MM.1S (cell line): ENCODE data around the gene CADM4.

Experiments used
- EZH2 ChIP-seq: fragments of 300-600 bp; sonication (generic); optimal IDR thresholded peaks from 2 replicates; pipeline ENCODE3; 2017; ENCODE audit warnings: low read depth, mild to moderate bottlenecking, antibody characterized with exemption, low read length, mixed read lengths
- EZH2phosphoT487 ChIP-seq: fragments of 300-600 bp; sonication (generic); IDR thresholded peaks from 2 replicates; pipeline ENCODE4 v1.6.1; 2018; ENCODE audit warnings: antibody characterized with exemption, low read length
- TF ChIP-seq, protein P1 (sequence below): fragments of 300-600 bp; sonication (generic); IDR thresholded peaks from 2 replicates; pipeline ENCODE4 v1.5.1; 2016; ENCODE audit warnings: antibody characterized with exemption, low read length, mixed read lengths

DNA sequence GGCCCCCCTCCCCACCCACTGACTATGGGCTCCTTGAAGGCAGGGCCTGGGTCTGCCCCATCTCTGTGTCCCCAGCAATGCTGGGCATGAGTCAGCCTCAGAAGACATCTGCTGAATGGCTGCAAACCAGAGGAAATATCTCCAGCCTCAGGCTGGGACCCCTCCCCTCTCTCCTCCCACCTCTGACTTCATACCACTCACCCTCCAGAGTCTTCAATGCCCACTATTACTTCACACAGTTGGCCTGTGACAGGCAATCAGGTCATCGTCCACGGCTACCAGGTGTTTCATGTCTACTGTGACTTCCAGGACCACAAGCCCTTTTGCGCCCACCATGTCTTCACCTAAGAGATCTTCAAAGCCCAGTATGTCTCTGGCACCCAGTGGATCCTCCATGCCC is 27.9 kb downstream of the CADM4 start, which contains the start of gene SRRM5:
- TF ChIP-seq, protein P1, sequence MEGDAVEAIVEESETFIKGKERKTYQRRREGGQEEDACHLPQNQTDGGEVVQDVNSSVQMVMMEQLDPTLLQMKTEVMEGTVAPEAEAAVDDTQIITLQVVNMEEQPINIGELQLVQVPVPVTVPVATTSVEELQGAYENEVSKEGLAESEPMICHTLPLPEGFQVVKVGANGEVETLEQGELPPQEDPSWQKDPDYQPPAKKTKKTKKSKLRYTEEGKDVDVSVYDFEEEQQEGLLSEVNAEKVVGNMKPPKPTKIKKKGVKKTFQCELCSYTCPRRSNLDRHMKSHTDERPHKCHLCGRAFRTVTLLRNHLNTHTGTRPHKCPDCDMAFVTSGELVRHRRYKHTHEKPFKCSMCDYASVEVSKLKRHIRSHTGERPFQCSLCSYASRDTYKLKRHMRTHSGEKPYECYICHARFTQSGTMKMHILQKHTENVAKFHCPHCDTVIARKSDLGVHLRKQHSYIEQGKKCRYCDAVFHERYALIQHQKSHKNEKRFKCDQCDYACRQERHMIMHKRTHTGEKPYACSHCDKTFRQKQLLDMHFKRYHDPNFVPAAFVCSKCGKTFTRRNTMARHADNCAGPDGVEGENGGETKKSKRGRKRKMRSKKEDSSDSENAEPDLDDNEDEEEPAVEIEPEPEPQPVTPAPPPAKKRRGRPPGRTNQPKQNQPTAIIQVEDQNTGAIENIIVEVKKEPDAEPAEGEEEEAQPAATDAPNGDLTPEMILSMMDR = no peak
- no peak for TF ChIP-seq EZH2
- no peak for TF ChIP-seq EZH2phosphoT487
